GM19240 (cell line): ENCODE measurements around the gene HDAC2.
"Not testable (repeated sequence)": the region's sequence is repeated elsewhere in the genome, so short reads cannot be mapped to it uniquely, and the experiment has no call there.

Source experiments
- DNase-seq: peaks from one replicate; pipeline ENCODE4 v3.0.0; 2011; ENCODE audit warnings: low spot score; ENCODE audit not compliant: insufficient read length

The HDAC2 gene

DNA sequence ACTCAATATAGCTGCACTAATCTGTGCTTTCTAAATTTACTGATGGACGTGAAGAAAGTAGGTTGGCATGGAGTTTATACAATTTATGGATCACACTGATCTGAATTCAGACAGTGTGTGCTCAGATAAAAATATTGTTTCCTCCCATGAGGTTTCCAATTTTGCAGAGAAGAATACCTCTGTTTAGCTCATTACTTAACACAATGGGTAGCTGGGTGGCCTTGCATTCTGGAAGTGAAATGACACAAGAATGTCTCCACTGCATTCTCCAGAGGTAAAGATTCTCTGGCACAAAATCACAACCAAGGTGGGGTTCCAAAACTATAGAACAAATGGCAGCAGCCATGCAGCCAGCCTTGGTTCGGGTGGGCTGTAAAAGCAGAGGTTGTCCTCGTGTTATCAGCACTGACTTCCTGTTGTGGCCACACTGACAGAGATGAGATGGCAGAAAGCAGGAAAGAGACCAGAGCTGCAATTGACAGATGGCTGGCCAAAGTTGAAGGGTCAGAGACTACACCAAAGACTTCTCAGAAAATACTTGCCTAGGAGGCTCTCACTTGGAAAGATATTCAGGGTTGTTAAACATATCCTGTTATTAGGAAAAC lies 50.2 kb downstream of the HDAC2 start:
- no peak for DNase-seq

DNA sequence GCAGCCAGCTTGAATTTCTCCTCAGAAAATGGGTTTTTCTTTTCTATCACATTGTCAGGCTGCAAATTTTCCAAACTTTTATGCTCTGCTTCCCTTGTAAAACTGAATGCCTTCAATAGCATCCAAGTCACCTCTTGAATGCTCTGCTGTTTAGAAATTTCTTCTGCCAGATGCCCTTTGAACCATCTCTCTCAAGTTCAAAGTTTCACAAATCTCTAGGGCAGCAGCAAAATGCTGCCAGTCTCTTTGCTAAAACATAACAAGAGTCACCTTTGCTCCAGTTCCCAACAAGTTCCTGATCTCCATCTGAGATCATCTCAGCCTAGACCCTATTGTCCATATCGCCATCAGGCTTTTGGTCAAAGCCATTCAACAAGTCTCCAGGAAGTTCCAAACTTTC lies 60.7 kb downstream of the HDAC2 start:
- not testable (repeated sequence) for DNase-seq

DNA sequence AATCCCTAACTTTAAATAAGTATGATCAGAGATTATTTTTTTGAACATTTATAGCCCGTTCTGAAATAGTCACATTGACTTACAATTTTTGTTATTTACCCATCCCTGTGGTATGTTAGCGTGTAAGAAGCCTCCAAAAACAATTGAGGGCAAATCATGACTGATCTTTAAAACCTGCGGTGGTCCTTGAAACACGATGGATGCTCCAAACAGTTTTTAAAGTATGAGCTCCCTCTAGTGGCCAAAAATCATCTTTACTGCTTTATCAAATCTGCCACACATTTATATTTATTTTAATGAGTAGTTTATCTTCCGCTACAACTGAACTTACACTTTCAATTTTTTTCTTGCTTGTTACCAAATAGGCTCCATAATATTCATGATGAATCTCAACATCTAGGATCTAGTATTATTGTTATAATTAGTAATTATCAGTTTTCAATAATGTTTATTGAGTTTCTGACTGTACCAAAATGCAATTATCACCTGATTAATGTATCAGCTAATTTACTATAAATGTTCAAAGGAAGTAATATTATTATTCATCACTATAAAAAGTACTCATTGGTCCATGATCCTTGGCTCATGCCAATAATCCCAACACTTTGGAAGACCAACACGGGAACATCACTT lies 61.6 kb downstream of the HDAC2 start:
- DNase-seq: peak; percentile 4

DNA sequence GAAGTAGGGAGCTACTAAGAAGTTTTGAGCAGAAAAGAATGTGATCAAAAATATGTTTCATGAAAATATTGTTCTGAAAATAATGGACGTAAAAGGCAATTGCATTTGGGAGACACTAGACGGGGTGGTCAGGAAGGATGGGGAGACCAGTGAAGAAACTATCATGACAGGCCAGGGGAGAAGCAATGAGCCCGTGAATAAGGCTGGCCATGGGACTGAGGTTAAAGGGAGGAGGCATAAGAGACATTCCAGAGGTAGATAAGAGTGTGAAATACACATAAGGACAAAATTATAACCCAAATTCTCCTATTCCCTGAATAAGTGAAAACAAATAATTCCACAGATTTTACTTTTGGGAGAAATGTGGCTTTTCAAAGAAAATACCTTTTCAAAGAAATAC lies 62.1 kb downstream of the HDAC2 start:
- DNase-seq: no peak

DNA sequence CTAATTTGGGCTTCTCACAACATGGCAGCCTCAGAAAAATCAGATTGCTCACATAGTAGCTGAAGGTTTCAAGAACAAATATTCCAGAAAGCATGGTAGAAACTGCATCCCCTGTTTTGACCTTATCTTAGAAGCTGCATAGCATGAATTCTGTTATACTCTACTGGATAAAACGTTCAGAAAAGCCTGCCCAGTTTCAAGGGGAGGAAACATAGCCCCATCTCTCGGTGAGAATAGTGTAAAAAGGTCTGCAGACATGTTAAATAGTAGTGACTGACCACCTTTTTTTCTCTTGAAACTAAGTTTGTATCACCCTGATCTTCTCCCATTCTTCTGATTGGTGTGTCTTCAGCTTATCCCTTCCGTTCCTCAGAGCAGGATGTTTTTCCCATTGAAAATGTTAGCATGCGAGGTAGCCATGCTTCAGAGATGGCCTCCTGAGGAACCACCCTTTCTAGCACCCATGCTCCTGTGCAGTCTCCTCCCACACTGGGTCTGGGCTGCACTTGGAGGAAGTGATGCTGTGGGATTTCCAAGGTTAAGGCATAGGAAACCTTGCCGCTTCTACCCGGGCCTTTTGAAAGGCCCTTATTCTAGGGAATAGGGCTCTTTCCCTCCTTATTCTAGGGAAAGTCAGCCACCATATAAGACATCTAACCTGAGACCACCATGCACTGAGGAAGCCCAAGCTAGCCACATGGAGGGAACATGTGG lies 63.7 kb downstream of the HDAC2 start:
- DNase-seq: no peak

DNA sequence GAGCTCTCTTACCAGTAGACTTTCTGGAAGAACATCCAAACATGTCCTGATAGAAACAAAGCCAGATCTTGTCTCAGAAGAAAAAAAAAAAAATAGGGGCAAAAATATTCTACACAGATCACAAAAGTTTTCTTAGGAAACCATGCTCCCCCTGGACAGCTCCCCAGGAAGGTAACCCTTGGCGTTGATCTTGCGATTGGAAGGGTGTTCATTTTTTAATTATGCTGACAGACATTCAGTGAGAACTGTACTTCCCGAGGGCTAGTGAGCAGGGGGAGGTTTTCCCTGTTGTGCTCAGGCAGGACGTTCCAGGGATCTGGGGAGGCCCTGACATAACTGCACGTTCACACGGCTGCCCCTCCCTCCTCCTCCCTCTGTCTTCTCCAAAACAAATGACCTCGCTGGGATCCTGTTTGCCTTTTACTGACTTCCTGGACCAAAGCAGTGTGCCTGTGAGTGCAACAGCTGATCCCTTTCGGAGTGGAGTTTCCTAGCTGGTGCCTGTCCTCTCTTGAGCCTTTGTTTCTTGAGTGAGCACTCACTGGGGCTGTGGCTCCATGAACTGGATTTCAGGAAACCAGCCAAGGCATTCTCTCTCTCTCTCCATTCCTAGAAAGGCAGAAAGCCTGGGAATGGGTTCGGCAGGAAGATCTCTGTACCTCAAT lies 67.2 kb downstream of the HDAC2 start:
- no peak for DNase-seq

DNA sequence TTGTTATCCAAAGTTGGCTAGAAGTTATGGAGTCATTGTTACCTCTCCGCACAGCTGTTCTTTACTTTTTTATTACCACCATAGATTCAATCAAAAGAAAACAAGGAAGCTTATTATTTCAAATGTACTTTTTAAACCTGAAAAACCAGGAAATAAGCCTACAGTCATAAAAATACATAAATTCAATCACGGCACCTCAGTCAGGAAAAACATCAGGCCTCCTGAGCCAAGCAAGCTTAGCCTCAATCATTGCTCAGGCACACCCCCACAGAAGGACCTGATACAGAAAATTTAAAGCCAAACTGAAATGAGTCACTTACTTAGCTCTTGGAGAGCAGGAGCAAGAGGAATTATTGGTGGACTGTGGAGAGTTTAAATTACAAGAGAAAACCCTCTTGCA lies 69.5 kb downstream of the HDAC2 start:
- DNase-seq: no peak

DNA sequence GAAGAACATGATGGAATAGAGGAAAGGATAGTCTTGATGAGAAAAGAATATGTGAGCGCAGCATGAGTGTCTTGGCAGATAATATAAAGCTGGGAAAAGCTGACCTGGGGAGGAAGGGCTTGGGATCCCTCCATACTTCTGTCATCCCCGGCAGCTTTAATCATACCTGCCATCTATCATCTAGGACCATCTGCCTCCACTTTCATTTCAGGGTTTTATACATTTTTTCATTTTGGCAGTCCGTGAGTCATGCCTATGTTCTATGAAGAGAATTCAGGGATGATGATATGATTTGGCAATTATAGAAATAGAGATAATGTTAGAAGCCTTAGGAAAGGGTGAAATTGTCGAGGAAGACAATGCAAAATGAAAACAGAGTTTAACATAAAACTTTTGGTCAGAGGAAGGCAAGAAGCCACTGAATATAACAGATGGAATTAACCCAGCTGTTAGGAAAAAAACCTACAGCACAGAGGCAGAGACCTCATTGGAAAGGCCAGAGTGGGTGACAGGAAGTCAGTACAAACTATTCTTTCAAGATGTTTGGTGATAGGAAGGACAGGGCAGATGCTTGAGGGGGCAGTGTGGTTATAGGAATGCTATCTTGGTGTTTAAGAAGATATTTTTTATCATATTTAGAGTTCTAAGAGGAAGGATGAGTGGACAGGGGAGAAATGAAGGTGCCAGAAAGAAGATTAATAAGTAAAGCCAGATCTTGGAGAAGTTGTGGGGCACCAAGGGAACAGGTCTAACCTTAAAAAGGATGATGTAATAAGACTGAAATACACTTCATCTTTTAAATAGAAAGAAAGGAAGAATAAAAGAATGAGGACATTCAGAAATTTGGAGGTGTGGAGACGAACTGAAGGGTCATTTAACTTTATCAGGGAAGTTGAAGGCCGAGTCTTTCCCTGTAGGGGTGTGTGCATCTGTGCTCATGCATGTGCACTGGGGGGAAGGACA lies 76.0 kb downstream of the HDAC2 start:
- no peak for DNase-seq

DNA sequence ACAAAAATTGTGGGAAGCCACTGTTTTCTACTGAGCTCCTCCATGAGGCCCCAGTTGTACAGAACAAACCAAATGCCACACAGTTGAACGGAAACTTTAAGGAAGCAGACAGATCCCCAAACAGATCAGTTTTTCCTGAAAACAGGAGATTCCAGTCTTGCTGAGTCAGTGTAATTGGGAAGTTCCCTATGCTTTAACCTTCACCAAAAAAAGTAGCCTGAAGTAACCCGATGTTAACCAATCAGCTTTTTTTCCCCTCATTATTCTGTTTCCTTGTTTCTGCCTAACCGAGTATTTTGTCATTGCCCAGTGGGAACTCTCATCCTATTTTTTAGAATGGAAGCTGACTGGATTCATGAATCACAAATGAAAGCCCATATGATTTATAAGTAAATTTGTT lies 77.1 kb downstream of the HDAC2 start:
- DNase-seq: no peak

DNA sequence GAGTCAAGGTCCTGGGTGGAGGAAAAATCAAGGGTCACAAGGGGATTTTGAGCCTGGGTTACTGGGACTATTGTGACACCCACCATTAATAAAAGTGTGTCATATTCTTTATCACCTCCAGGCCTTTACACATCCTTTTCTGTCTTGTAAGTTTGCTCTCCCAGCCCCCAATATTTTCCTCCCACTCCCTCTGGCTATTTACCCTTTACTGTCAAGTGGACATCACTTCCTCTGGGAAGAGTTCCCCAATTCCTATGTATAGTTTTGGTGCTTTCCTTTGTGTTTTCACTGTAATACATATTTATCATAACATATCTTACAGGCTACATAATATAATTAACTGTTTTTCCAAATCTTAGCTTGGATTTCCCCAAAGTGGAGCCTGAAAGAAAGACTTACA lies 77.5 kb downstream of the HDAC2 start:
- DNase-seq: no peak

DNA sequence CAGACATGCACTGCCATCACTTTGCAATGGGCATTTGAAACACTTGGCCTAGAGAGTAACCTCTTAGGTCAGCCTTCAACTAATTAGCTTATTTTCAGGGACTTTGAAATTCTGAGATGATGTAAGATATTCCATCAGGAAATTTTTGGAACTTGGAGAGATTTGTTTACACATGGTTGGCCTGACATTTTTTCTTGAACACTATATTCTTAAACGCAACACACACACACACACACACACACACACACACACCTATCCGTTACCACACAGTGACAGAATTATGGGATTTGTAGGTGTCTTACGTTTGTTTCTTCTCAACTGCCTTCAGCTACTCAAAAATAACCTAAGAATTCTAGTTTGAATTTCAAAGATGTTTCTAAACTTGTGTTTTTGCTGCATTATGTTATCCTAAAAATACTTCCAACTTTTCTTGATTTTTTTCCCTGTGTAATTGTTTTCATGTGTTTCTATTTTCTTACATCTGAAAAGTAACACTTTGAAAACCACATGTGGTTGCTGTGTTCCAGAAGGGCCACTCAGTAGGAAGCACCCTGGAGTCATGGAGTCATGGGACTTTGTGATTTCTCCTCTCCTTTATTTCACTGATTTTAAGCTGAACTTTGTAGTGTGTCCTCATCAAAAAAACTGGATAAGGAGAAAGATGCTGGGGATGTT lies 81.9 kb downstream of the HDAC2 start:
- DNase-seq: no peak

DNA sequence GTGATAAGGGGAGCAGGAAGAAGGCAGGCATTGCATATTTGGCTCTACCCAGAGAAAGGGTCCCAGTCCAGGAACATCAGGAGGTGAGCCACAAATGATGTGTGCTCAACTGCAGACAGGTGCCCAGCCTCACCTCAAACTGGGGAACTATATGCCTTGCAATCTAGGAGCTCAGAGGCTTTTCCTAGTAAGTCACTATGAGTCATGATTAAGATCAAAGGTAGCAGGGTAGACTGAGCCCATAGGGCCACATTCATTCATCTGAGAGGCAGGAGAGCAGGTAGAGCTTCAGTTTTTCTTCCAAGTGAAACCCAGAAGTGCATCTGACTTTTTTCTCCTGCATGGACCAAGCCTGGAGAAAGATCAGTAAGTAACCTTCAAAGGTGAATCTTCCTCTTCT lies 82.5 kb downstream of the HDAC2 start:
- DNase-seq: no peak

DNA sequence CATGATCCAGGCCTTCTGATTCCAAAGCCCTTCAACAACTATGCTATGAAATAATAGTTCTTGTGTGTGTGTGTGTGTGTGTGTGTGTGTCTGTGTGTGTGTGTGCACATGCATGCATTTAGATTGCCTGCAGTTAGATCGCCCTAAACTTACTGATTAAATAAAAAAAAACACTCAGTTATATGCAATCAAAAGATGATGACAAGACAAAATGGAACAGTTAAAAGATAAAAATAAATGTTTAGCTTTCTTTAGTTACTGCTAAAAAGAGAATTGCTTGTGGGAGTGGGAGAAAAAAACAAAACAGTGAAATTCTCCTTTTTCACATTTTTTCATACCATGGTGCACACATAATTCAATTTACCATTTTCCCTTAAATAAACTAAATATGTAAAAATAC lies 84.4 kb downstream of the HDAC2 start:
- no peak for DNase-seq

DNA sequence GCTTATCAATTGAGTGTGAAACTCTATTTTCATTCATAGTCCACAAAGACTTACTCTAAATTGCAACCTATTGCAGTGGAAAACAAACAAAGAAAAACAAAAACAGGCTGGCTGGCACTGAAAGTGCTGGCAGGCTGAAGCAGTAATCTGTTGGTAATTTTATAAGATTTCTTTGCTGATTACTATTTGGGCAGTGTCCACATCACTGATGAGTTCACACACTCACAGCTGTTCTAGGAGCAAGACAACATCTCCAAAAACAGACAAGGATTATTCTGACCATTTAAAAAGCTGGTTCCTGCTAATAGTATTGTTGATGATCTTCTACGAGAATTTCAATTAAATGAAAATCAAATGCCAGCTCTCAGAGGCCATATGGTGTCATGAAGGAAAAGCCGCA lies 86.9 kb downstream of the HDAC2 start:
- DNase-seq: no peak
